ENCODE data around the gene NTN1. TPM values are rescaled to one million over a fixed set of nuclear protein-coding genes. Genes with fewer than 3 reads are reported as not detected.

NTN1 gene
- total RNA-seq, 1 donor from 2014 or later: 7.8 TPM

- H3K9me3 ChIP-seq: peaks cover 3% of the 10 kb centered on the region
- no peak for ATAC-seq
- H3K4me3 ChIP-seq: no peak overlapping the region
- H3K27ac ChIP-seq: no peak overlapping the region
- H3K27me3 ChIP-seq (ENCODE audit: low read depth): no peaks in the 10 kb centered on the region
- no peaks in the 10 kb centered on the region for H3K36me3 ChIP-seq
- TF ChIP-seq CTCF (IDR thresholded peaks at IDR 0.05): no peak
- intact Hi-C loops (cut with DNase I): no loop called here
- no peak for DNase-seq
- peaks cover 5% of the 10 kb centered on the region for H3K4me1 ChIP-seq
Measured at GRCh38 chr17:9177212-9177611, 155.9 kb downstream of the NTN1 start.

- intact Hi-C loops (cut with DNase I): no loop called here
- no peak overlapping the region for H3K4me3 ChIP-seq
- peaks cover 3% of the 10 kb centered on the region for H3K9me3 ChIP-seq
- H3K27me3 ChIP-seq (ENCODE audit: low read depth): no peaks in the 10 kb centered on the region
- no peak for TF ChIP-seq CTCF (IDR thresholded peaks at IDR 0.05)
- peaks cover 5% of the 10 kb centered on the region for H3K4me1 ChIP-seq
- H3K27ac ChIP-seq: no peak overlapping the region
- ATAC-seq (no peak), DNase-seq (no peak)
- no peaks in the 10 kb centered on the region for H3K36me3 ChIP-seq
Measured at GRCh38 chr17:9178319-9178718, 157.0 kb downstream of the NTN1 start.

- H3K27me3 ChIP-seq (ENCODE audit: low read depth): no peaks in the 10 kb centered on the region
- TF ChIP-seq CTCF (IDR thresholded peaks at IDR 0.05): no peak
- intact Hi-C loops (cut with DNase I): no loop called here
- H3K4me3 ChIP-seq: no peak overlapping the region
- no peak overlapping the region for H3K27ac ChIP-seq
- H3K36me3 ChIP-seq: no peaks in the 10 kb centered on the region
- H3K4me1 ChIP-seq: peaks cover 5% of the 10 kb centered on the region
- H3K9me3 ChIP-seq: no peaks in the 10 kb centered on the region
- DNase-seq (no peak), ATAC-seq (no peak)
Measured at GRCh38 chr17:9179602-9180001, 158.3 kb downstream of the NTN1 start.

GRCh38 chr17:9181640-9182039, 160.3 kb downstream of the NTN1 start:
- Histone ChIP-seq H3K4me3 (no peak overlapping the region), H3K27me3 (ENCODE audit: low read depth) (peaks cover 18% of the 10 kb centered on the region), H3K9me3 (no peaks in the 10 kb centered on the region), H3K36me3 (no peaks in the 10 kb centered on the region), H3K27ac (no peak overlapping the region), H3K4me1 (peaks cover 5% of the 10 kb centered on the region)
- intact Hi-C loops (cut with DNase I): no loop called here
- no peak for DNase-seq
- no peak for TF ChIP-seq CTCF (IDR thresholded peaks at IDR 0.05)
- no peak for ATAC-seq

- peaks cover under 1% of the 10 kb centered on the region for H3K4me1 ChIP-seq
- no peak for TF ChIP-seq CTCF (IDR thresholded peaks at IDR 0.05)
- intact Hi-C loops (cut with DNase I): no loop called here
- H3K27me3 ChIP-seq (ENCODE audit: low read depth): peaks cover 27% of the 10 kb centered on the region
- H3K4me3 ChIP-seq: no peak overlapping the region
- H3K36me3 ChIP-seq: no peaks in the 10 kb centered on the region
- ATAC-seq: no peak
- H3K27ac ChIP-seq: no peak overlapping the region
- H3K9me3 ChIP-seq: no peaks in the 10 kb centered on the region
- no peak for DNase-seq
Measured at GRCh38 chr17:9183306-9183705, 162.0 kb downstream of the NTN1 start.

- intact Hi-C loops (cut with DNase I): no loop called here
- Histone ChIP-seq H3K4me3 (no peak overlapping the region), H3K27ac (no peak overlapping the region), H3K9me3 (no peaks in the 10 kb centered on the region), H3K36me3 (no peaks in the 10 kb centered on the region), H3K4me1 (no peaks in the 10 kb centered on the region), H3K27me3 (ENCODE audit: low read depth) (peaks cover 27% of the 10 kb centered on the region)
- ATAC-seq (no peak), DNase-seq (no peak)
- no peak for TF ChIP-seq CTCF (IDR thresholded peaks at IDR 0.05)
Measured at GRCh38 chr17:9185142-9185541, 163.8 kb downstream of the NTN1 start.

Measured in lower lobe of right lung (tissue), 2 donors.